Activated CD8-positive, alpha-beta memory T cell treated with anti-CD3 and anti-CD28 coated beads, Interleukin-2, amount 50 U/mL, for 4 hours (primary cell): ENCODE measurements around the gene PWWP2B.

Experiments
- DNase-seq: peaks from one replicate; pipeline ENCODE4 v3.0.0-alpha.2; 2020

The PWWP2B gene

DNA sequence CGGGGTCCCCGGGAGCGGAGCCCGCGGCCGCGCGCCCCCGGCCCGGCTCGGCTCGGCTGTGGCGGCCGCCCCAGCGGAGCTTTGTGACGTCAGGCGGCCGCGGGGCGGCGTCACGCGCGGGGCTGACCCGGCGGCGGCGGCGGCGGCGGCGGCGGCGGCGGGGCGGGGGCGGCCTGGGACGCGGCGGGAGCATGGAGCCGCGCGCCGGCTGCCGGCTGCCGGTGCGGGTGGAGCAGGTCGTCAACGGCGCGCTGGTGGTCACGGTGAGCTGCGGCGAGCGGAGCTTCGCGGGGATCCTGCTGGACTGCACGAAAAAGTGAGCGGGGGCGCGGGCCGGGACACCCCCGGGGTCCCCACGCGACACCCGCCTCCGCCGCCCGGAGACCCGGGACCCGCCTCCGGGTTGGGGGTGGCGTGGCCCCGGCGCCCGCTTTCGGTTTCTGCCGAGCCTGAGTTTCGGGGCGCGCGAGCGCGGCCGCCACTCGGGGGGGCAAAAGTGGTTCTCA lies at the start of gene PWWP2B:
TSS of gene PWWP2B (plus strand) at position 165 of the 506 bp plus-strand sequence. CDS start at position 192, 27 bp downstream.
- peak; percentile 70 for DNase-seq

GRCh38 chr10:132347211-132347930 lies 49.6 kb upstream of the PWWP2B start:
- DNase-seq = no peak

DNA sequence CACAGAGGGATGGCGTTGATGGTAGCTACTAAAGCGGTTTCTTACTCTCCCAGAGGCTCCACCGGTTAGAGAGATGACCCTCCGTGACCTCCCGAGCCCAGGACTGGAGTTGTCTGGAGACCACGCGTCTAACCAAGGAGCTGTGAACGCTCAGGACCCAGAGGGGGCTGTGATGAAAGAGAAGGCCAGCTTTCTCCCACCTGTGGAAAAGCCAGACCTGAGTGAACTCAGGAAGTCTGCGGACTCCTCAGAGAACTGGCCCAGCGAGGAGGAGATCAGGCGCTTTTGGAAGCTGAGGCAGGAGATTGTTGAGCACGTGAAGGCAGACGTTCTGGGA lies 49.1 kb upstream of the PWWP2B start:
- DNase-seq = no peak

GRCh38 chr10:132349766-132350165 lies 47.2 kb upstream of the PWWP2B start:
- DNase-seq = no peak

GRCh38 chr10:132350391-132350790 lies 46.6 kb upstream of the PWWP2B start:
- no peak for DNase-seq

DNA sequence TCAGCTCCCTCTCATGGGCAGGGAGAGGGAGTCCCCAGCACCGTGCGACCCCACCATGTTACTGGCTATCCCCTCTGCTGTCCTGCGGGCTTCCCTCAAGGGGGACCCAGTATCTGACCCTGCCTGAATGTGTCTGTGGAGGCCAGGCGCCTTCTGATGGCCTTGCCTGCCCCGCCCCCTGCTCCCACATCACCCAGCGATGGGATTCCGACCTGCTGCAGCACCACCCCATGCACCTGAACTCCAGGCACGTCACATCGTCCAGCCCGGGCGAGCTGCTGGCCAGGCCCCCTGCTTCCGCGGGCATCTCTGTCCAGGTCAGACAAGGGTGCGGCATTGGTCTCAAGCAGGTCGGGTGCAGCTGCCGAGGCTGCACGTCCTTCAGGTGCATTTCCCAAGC lies 46.1 kb upstream of the PWWP2B start:
- DNase-seq = no peak

DNA sequence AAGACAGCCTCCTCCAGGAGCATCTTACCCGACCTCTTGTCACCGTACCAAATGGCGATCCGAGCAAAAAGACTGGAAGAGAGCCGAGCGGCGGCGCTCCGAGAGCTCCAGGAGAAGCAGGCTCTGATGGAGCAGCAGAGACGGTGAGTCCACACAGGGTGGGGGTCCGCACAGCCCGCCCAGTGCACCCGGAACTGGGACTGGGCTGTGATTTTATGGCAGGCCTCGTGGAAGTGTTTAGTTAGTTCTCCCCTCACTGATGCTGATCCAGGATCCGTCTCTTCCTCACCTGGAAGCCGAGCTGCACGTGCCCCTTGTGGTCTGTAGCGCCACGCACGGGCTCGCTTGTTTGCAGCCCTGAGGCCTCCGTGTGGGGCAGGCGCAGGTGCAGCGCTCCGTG lies 45.4 kb upstream of the PWWP2B start:
- DNase-seq = no peak

DNA sequence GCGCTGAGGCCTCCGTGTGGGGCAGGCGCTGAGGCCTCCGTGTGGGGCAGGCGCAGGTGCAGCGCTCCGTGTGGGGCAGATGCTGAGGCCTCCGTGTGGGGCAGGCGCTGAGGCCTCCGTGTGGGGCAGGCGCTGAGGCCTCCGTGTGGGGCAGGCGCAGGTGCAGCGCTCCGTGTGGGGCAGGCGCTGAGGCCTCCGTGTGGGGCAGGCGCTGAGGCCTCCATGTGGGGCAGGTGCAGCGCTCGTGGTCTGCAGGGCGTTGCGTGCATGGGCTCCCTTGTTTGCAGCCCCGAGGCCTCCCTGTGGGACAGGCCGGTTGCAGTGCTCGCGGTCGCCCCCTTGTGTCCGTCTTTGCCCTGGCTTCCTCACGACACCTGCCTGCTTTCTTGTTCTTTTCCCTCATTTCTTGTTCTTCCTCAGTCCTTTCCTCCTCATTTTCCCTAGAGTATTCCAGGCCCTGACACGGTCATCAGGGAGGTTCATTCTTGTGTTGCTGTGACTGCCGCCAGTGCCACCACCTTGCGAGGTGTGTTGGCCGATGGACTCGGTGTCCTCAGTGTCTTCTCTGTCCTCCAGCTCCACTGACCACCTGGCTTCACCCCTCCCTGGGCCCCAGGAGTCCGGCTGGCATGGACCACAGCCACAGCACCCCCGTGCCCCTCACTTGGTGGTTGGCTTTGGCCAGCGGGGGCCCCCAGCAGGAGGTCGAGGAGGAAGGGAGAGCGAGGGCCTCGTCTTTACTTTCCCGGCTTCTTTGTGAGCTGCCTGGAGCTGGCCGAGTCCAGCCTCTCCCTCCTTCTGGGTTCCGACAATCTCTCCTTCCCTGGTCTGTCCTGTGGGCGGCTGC lies 44.3 kb upstream of the PWWP2B start:
- peak; percentile 81 for DNase-seq

GRCh38 chr10:132353456-132354355 lies 43.3 kb upstream of the PWWP2B start:
- DNase-seq = no peak

- no peak for DNase-seq
Observed at GRCh38 chr10:132354356-132355094, 42.5 kb upstream of the PWWP2B start.

DNA sequence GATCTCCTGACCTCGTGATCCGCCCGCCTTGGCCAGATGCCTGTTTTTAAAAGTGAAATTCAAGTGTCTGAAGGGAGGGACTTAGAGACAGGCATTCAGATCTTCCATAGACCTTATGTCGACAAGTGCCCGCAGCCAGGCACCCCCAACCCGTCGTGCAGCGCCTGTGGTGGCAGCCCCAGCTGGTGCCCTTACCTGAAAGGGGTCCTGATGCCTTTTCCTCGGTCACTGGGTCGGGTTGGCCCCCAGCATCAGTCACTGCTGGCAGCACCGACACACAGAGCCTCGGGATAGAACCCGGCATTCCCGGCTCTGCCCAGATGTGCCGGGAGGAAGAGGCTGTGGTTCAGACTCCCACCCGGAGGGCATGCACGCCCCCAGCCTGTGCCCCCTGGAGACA lies 41.7 kb upstream of the PWWP2B start:
- DNase-seq = no peak

DNA sequence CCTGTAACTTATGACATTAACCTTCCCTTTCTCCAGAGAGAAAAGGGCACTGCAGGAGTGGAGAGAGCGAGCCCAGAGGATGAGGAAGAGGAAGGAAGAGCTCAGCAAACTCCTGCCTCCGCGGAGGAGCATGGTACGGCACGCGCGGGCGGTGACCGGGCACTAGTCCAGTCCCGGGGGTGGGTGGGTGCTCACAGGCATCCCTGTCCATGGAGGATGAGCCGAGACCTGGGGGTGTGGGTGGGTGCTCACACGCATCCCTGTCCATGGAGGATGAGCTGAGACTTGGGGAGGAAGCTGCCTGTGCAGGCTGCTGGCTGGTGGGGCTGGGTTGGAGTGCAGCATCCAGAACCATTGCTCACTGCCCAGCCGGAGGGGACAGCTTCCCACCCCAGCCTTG lies 41.2 kb upstream of the PWWP2B start:
- no peak for DNase-seq

- no peak for DNase-seq
Observed at GRCh38 chr10:132356621-132357195, 40.3 kb upstream of the PWWP2B start.

- no peak for DNase-seq
Observed at GRCh38 chr10:132357286-132358058, 39.5 kb upstream of the PWWP2B start.

- DNase-seq = no peak
Observed at GRCh38 chr10:132359305-132360040, 37.5 kb upstream of the PWWP2B start.

DNA sequence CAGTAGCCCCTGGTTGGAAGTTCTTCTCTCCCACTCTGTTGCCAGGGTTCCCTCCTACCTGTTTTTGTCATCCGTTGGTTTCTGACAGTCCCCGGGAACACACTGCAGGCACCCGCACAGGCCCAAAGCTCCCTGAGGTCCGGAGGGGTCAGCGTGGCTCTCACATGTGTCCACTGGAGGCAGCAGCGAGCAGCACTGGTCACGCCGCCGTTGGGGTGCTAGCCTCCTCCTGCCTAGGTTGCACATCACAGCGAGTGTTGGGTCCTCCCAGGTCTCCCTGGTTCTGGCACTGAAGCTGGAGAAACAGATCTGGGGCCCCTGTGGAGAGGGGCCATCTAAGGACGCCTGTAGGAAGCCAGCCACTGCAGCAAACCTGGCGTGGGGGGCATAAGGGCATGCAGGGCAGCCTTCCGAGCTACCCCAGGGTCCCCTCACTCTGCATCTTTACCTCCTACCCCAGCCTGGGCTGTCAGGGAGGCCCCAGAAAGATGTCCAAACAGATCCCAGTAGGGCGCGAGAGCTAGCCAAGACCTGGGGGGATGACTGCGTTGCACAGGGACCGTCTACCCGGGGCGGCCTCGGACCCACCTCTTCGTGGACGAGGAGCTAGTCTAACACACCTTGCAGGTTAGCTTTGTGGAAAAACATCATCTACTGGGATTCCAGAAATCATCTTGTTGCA lies 36.1 kb upstream of the PWWP2B start:
- DNase-seq = peak; percentile 37

- DNase-seq = no peak
Observed at GRCh38 chr10:132361581-132362101, 35.4 kb upstream of the PWWP2B start.

- DNase-seq = no peak
Observed at GRCh38 chr10:132362151-132362611, 34.8 kb upstream of the PWWP2B start.

GRCh38 chr10:132363376-132363775 lies 33.6 kb upstream of the PWWP2B start:
- DNase-seq = no peak
